Thyroid gland (tissue), 4 donors: ENCODE data around the gene SLC2A9.

Experiments
- POLR2A ChIP-seq, 2 donors: fragments of 450-650 bp; IDR thresholded peaks; one replicate each; pipeline ENCODE4 v1.6.1; 2017; ENCODE audit warnings: antibody characterized with exemption in 2 of 2, mild to moderate bottlenecking in 2 of 2, moderate library complexity in 1 of 2
- TF ChIP-seq, protein P1 (sequence below), 6 experiments: fragments of 200-600 bp in 3 of 6; fragments of 450-650 bp in 3 of 6; sonication (generic) in 3 of 6; IDR thresholded peaks; one replicate each; pipeline ENCODE4 v1.5.1; 2016 to 2019; ENCODE audit warnings: antibody characterized with exemption in 6 of 6, mild to moderate bottlenecking in 2 of 6, inconsistent platforms in 1 of 6, moderate library complexity in 1 of 6

GRCh38 chr4:10031668-10032590 lies 10.6 kb upstream of the SLC2A9 start:
- TF ChIP-seq, protein P1, sequence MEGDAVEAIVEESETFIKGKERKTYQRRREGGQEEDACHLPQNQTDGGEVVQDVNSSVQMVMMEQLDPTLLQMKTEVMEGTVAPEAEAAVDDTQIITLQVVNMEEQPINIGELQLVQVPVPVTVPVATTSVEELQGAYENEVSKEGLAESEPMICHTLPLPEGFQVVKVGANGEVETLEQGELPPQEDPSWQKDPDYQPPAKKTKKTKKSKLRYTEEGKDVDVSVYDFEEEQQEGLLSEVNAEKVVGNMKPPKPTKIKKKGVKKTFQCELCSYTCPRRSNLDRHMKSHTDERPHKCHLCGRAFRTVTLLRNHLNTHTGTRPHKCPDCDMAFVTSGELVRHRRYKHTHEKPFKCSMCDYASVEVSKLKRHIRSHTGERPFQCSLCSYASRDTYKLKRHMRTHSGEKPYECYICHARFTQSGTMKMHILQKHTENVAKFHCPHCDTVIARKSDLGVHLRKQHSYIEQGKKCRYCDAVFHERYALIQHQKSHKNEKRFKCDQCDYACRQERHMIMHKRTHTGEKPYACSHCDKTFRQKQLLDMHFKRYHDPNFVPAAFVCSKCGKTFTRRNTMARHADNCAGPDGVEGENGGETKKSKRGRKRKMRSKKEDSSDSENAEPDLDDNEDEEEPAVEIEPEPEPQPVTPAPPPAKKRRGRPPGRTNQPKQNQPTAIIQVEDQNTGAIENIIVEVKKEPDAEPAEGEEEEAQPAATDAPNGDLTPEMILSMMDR (IDR thresholded peaks at IDR 0.05), result no peak
- TF ChIP-seq POLR2A (IDR thresholded peaks at IDR 0.05), result no peak
